Lung (tissue), 12 donors: ENCODE results near the gene PHLPP1. TPM values are rescaled to one million over a fixed set of nuclear protein-coding genes. Genes with fewer than 3 reads are reported as not detected.

ENCODE experiments used
- ATAC-seq: fragments of 200-7000 bp; cut with Tn5 transposase; one replicate; pipeline ENCODE4 v1.9.1; 2020; ENCODE audit warnings: moderate number of reproducible peaks; ENCODE audit not compliant: insufficient read depth, low FRiP score
- DNase-seq, 3 donors: peaks; one replicate each; pipeline ENCODE4 v3.0.0-alpha.2; 2013 to 2017
- H3K27ac ChIP-seq, 2 donors: one replicate each; pipeline ENCODE4 v1.5.1; 2013; ENCODE audit warnings: mild to moderate bottlenecking in 2 of 2, moderate library complexity in 2 of 2, control low read depth in 1 of 2, inconsistent platforms in 1 of 2, low read depth in 1 of 2, low read length in 1 of 2
- H3K27me3 ChIP-seq, 3 donors: one replicate each; pipeline ENCODE4 v1.5.1; 2013; ENCODE audit warnings: low read length in 2 of 3; ENCODE audit not compliant: control insufficient read depth in 3 of 3, insufficient read depth in 3 of 3
- H3K36me3 ChIP-seq, 4 donors: one replicate each; pipeline ENCODE4 v1.5.1; 2013; ENCODE audit warnings: low read length in 4 of 4, mild to moderate bottlenecking in 1 of 4, moderate library complexity in 1 of 4; ENCODE audit not compliant: control insufficient read depth in 4 of 4, insufficient read depth in 4 of 4
- H3K4me1 ChIP-seq, 5 donors: one replicate each; pipeline ENCODE4 v1.5.1; 2013; ENCODE audit warnings: low read length in 5 of 5, mild to moderate bottlenecking in 2 of 5, moderate library complexity in 1 of 5; ENCODE audit not compliant: control insufficient read depth in 5 of 5, insufficient read depth in 5 of 5
- H3K4me3 ChIP-seq: one replicate; pipeline ENCODE4 v1.5.1; 2013; ENCODE audit warnings: mild to moderate bottlenecking, control low read depth, moderate library complexity
- H3K9ac ChIP-seq, 2 donors: one replicate each; pipeline ENCODE4 v1.5.1; 2013; ENCODE audit warnings: low read length in 2 of 2, control low read depth in 1 of 2; ENCODE audit not compliant: insufficient read depth in 1 of 2
- H3K9me3 ChIP-seq, 4 donors: one replicate each; pipeline ENCODE4 v1.5.1; 2013; ENCODE audit warnings: low read length in 3 of 4, mild to moderate bottlenecking in 1 of 4, moderate library complexity in 1 of 4; ENCODE audit not compliant: control insufficient read depth in 4 of 4, insufficient read depth in 3 of 4
- CTCF ChIP-seq: IDR thresholded peaks from 2 replicates; pipeline ENCODE4 v1.5.1; 2012; ENCODE audit warnings: mild to moderate bottlenecking; ENCODE audit errors: control extremely low read depth, extremely low read depth
- WGBS, 2 donors: extraction: QIAGEN DNeasy Blood & Tissue Kit; methylation state at CpG; one replicate each; pipeline ENCODE4 v1.1.7; 2013; 5-methylcytosine and 5-hydroxymethylcytosine counted together
- polyA plus RNA-seq, 2 donors: library from polyadenylated mRNA; stranded (reverse); fragments of 200-250 nt; gene quantifications; one replicate each; pipeline ENCODE4 v1.2.1, GENCODE V29; 2013
- total RNA-seq, 2 donors: library from RNA; depleted of rRNA in 1 of 2; stranded (reverse); fragments of >200 nt in 1 of 2; gene quantifications; one replicate each; pipeline ENCODE4 v1.2.1, GENCODE V29; 2014 to 2021
- donor health status: control.
- donor health status: control.
- donor health status: Bipolar disorder and iron deficiency.
- donor health status: healthy.
- donor health status: DM: yes; HTN: yes; CAD: no.

Gene PHLPP1
- total and polyA plus RNA-seq, 4 donors = 2.3 to 29.2 (median 7.9) TPM

DNA sequence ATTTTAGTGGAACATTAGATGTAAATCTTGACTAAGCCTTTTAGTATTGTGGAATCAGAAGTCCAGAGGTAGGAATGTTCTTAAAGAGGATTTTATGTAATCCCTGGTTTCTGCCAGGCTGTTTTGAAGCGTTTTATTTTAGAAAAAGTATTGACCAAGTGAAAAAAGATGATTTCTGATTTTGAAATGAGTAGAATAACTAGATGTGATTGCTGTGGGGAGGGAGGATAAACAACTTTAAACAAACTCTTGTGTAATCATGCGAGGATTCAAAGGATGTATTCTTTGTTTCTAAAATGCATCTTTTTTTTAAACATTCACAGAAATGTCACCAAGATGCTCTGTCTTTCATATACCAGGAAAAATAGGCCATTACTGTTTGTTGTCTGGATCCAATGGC, 53.9 kb downstream of the PHLPP1 start:
- no peaks in the 10 kb centered on the region for H3K27me3 ChIP-seq
- no peak overlapping the region for H3K9ac ChIP-seq
- no peaks in the 10 kb centered on the region for H3K36me3 ChIP-seq
- no peaks in the 10 kb centered on the region for H3K9me3 ChIP-seq
- WGBS, 2 donors = 63 to 71% methylated on average over 2 of the region's 2 CpGs
- DNase-seq (no peak), ATAC-seq (no peak)
- no peak overlapping the region for H3K27ac ChIP-seq
- no peak overlapping the region for H3K4me3 ChIP-seq
- peaks cover 0 to 10% (median 4%) of the 10 kb centered on the region in 5 donors for H3K4me1 ChIP-seq
- no peak for TF ChIP-seq CTCF

- DNase-seq (no peak), ATAC-seq (no peak)
- WGBS, 2 donors = 77 to 85% methylated on average over 4 of the region's 4 CpGs
- no peak overlapping the region for H3K9ac ChIP-seq
- H3K27me3 ChIP-seq = no peaks in the 10 kb centered on the region
- no peak for TF ChIP-seq CTCF
- peaks cover 0 to 10% (median 4%) of the 10 kb centered on the region in 5 donors for H3K4me1 ChIP-seq
- no peak overlapping the region for H3K4me3 ChIP-seq
- H3K36me3 ChIP-seq = no peaks in the 10 kb centered on the region
- no peaks in the 10 kb centered on the region for H3K9me3 ChIP-seq
- no peak overlapping the region for H3K27ac ChIP-seq
These were observed 56.3 kb downstream of the PHLPP1 start for GRCh38 chr18:62771494-62772270.

- no peak for TF ChIP-seq CTCF
- no peak for ATAC-seq
- H3K27ac ChIP-seq = no peak overlapping the region
- H3K4me3 ChIP-seq = no peak overlapping the region
- no peaks in the 10 kb centered on the region for H3K9me3 ChIP-seq
- H3K36me3 ChIP-seq = no peaks in the 10 kb centered on the region
- H3K9ac ChIP-seq = no peak overlapping the region
- H3K4me1 ChIP-seq = peaks cover 0 to 5% (median 0%) of the 10 kb centered on the region in 5 donors
- peak in 1 of 3 donors; percentile 29 for DNase-seq
- H3K27me3 ChIP-seq = no peaks in the 10 kb centered on the region
- WGBS, 2 donors = 79 to 92% methylated on average over 2 of the region's 2 CpGs
These were observed 57.7 kb downstream of the PHLPP1 start for GRCh38 chr18:62772860-62773584.
